GM19240 (cell line): ENCODE data around the gene APOBEC3A.
"Not testable (repeated sequence)": the region's sequence is repeated elsewhere in the genome, so short reads cannot be mapped to it uniquely, and the experiment has no call there.

Source experiments
- DNase-seq: peaks from one replicate; pipeline ENCODE4 v3.0.0; 2011; ENCODE audit warnings: low spot score; ENCODE audit not compliant: insufficient read length

APOBEC3A gene

GRCh38 chr22:38957808-38958650 is 620 bp downstream of the APOBEC3A start:
- DNase-seq: no peak

- DNase-seq: not testable (repeated sequence)
These were observed 1.2 kb downstream of the APOBEC3A start for GRCh38 chr22:38958651-38958943.

GRCh38 chr22:38959590-38959989 is 2.2 kb downstream of the APOBEC3A start:
- DNase-seq: no peak

GRCh38 chr22:38960673-38961072 is 3.3 kb downstream of the APOBEC3A start:
- DNase-seq: not testable (repeated sequence)

- DNase-seq: not testable (repeated sequence)
These were observed 5.9 kb downstream of the APOBEC3A start for GRCh38 chr22:38963291-38963738.

- DNase-seq: no peak
These were observed 6.5 kb downstream of the APOBEC3A start for GRCh38 chr22:38963872-38964271.

- no peak for DNase-seq
These were observed 6.9 kb downstream of the APOBEC3A start for GRCh38 chr22:38964306-38964705.

GRCh38 chr22:38964989-38965388 is 7.6 kb downstream of the APOBEC3A start:
- DNase-seq: no peak

- DNase-seq: no peak
These were observed 8.4 kb downstream of the APOBEC3A start for GRCh38 chr22:38965614-38966379.

GRCh38 chr22:38966380-38966702 is 8.9 kb downstream of the APOBEC3A start:
- DNase-seq: no peak

- no peak for DNase-seq
These were observed 9.5 kb downstream of the APOBEC3A start for GRCh38 chr22:38966942-38967341.

- DNase-seq: no peak
These were observed 10.3 kb downstream of the APOBEC3A start for GRCh38 chr22:38967451-38968450.

- DNase-seq: no peak
These were observed 11.4 kb downstream of the APOBEC3A start for GRCh38 chr22:38968801-38969200.

GRCh38 chr22:38970551-38970950 is 13.1 kb downstream of the APOBEC3A start:
- DNase-seq: no peak

- DNase-seq: no peak
These were observed 13.8 kb downstream of the APOBEC3A start for GRCh38 chr22:38971202-38971601.

- no peak for DNase-seq
These were observed 14.4 kb downstream of the APOBEC3A start for GRCh38 chr22:38971791-38972190.

GRCh38 chr22:38972558-38972957 is 15.1 kb downstream of the APOBEC3A start:
- no peak for DNase-seq

GRCh38 chr22:38973289-38974169 is 16.1 kb downstream of the APOBEC3A start:
- peak; percentile 65 for DNase-seq

- DNase-seq: no peak
These were observed 16.9 kb downstream of the APOBEC3A start for GRCh38 chr22:38974170-38974825.

GRCh38 chr22:38974826-38975175 is 17.4 kb downstream of the APOBEC3A start:
- no peak for DNase-seq
